GM18858 (cell line): ENCODE results near the gene GZMA.

ENCODE experiments used
- ATAC-seq: cut with Tn5 transposase; IDR thresholded peaks from one replicate; pipeline ENCODE4 v1.9.1; 2021; ENCODE audit not compliant: unreplicated experiment

The GZMA gene

DNA sequence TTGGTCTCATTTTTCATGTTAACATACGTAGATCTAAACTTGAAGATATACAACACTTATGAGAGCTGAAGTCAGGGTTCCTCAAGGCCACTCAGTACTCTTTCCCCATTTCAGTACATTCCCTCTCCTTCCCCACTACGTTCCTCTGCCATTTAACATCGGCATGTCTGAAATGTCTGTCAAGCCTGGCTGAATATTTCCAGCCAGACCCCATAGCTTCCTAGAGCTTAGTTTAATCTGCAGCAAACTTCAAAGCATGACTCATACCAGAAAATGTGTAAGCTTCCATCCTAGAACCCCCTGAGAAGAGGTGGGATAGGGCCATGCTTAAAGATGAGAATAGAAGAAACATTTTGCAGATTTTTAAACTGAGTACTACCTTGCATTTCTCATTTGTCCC lies 6.2 kb downstream of the GZMA start:
- no peak for ATAC-seq

DNA sequence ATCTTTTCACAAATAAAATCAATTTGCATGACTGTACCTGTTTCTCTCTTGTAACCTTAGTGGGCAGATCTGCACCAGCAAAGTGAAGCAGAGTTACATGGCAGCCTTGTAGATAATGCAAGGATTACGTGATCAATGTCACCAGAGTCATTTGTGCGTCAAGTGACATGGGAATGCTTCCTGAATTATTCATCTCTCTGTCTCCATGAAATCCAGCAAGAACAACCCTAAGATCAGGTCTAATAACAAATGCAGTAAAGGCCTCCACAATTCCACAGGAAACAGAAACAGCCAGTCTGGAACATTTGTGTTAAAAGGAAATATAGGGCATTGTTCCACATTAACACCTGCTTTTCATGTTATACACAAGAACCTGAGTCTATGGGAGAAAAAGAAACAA lies 7.8 kb downstream of the GZMA start:
- ATAC-seq, result no peak

DNA sequence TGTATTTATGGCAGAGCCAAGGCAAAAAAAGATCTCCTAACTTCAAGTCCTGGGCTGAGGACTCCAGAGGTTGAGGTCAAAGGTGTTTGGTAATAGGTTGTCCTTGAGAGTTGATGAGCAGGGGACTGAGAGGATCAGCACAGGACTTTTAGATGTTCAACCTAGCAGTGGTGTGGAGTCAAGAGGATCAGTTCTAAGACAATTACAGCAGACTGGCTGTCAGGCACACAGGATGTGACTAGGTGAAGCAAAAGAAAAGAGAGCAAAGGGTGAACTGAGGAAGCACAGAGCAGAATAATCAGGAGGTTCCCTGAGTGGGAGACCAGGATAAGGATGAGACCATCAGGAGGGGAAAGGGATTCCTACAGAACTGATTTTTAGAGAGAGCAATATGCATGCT lies 10.9 kb downstream of the GZMA start:
- no peak for ATAC-seq

DNA sequence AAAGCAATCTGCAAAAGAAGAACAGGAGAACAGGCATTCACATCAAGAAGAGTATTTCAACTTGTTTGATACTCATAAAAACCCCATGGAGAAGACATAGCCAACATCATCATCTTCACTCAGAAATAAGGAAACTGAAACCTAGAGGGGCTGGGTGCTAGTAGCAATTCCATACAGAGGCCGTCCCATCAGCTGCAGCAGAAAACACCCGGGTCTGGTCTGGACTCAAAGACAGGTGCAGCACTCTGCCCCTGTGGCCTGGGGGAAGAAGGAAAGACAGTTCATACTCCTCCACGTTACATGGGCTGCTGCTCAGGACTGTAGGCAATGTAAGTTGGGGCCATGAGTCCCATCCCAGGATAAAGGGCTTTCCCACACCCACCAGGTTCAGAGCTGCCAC lies 11.6 kb downstream of the GZMA start:
- no peak for ATAC-seq

DNA sequence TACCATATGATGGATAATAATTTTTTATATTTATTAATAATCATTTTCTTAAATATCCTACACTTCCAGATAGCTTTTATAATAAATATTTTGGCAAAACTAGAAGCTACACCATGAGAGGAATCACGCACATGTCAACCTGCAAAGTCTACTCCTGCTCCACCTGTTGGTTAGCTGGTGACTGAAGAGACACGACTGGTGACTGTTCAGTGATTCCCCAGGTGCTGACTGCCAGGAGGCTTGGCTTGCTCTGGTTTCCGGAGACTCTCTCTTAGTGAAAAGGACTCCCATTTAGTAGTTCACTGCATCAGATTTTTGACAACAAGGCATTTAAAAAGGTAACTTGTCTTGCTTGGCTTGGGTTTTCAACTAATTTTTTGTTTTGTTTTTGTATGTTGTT lies 20.9 kb downstream of the GZMA start:
- ATAC-seq, result no peak

DNA sequence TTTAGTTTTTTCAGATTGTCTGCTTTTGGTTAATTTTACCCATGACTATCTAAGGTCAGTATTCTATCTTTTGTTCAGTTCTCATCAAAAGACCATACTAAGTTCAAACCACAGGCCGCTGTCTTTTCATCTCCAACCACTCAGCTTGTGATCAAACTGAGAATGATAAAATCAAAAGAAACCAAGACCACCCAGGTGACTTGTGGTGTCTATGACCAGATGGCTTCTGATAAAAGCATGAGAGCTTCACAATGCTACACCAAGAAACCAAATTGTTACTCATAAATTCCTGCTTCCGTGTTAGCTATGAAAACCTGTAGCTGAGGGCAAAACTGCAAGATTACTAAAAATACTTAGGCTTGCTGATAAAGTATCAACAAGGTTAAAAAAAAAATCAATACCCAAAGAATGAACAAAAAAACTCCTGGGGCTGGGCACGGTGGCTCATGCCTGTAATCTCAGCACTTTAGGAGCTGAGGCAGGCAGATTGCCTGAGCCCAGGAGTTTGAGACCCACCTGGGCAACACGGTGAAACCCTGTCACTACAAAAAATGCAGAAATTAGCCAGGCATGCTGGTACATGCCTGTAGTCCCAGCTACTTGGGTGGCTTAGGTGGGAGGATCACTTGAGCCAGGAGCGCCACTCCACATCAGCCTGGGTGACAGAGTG lies 31.7 kb downstream of the GZMA start:
- no peak for ATAC-seq

DNA sequence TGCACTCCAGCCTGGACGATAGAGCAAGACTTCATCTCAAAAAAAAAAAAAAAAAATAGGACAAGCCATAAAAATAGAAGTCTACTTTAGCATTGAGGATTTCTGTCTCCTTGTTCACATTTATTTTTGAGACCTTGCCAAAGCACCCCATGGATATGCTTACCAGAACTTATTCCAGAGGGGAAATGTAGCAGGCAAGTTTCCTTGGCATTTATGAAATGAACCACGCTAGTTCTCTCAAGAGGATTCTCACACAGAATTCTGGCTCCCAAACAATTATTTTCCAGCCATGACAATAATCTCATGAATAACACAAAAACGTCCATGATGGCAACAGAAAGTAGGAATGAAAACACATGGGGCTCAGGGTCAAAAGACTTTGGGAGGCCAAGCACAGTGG lies 34.1 kb downstream of the GZMA start:
- no peak for ATAC-seq

DNA sequence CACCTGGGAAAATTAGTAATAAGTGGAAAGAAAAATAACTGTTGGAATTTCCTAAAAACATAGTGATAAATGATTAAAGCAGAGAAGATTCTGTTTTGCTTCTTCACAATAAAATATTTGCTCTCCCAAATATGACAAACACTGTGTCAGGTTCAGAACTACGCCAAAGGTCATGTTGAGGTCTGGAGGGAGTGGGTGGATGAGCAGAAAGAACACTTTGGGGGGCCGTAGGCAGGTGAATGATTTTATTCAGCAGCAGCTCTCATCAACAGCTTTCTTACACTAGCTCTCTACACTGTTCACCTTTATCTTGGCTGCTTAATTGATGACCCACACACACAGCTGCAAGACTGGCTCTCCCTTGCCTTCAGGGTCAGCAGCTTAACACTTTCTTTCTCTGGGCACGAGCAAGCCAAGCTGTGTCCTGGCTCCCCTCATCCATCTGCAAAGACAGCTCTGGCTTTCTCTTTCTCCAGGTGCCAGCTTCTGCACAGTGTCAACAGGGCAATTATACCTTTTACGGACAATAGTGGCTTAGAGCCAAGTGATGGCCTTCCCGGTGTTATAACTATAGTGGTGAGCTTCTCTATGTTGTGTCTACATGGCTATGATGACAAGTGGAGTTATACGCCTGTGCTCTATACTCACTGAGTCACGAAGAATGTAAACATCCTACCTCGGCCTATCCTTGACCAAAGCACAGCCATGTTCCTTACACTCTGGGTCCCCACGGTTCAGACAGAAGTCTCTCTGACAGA lies 38.6 kb downstream of the GZMA start:
- no peak for ATAC-seq

DNA sequence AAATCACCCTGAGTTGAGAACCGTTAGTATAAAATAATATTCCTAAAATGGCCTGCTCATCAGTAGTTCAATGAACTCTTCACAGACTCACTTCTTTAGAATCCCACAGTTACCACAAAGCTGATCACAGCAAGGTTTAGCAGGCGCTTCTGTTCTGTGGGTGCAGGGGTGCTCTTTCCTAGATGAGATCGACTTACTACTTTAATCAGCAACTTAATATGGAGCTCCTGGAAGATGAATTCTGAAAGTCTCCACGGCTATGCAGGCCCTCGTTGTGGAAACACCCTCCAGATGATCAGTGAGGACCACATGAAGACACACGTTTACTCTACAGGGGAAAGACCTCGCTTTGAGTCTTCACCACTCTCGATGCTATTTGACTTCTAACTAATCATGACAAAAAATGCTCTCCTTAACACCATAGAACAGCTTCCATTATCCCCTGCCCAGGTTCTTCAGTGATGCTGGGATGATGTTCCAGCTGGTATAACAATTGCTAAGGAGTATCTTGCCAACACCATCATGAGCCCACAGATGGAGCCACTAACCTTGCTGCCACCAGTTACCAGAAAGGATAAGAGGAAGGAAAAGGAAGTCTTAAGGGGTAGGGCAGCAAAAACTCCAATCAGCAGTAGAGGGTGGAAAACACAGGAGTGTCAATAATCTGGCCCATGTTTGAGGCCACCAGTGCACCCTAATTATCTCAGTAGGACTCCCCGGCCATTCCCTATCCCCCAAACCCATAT lies 39.7 kb downstream of the GZMA start:
- no peak for ATAC-seq

DNA sequence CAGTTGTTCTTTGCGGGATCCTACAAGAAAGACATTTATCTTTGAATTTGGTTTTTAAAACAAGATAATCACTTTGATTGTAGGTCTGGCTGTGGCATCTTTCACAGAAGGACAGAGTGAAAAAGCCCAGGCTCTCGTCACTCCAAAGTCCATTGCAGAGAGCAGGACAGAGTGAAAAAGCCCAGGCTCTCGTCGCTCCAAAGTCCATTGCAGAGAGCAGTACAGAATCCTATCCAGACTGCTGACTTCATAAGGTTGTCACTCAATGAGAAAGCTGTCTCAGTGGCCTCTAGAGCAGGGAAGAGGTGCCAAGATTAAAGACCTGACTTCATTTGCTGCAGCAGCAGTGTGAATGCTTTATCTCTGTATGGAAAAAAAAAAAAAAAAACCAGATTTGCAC lies 41.2 kb downstream of the GZMA start:
- ATAC-seq, result no peak

DNA sequence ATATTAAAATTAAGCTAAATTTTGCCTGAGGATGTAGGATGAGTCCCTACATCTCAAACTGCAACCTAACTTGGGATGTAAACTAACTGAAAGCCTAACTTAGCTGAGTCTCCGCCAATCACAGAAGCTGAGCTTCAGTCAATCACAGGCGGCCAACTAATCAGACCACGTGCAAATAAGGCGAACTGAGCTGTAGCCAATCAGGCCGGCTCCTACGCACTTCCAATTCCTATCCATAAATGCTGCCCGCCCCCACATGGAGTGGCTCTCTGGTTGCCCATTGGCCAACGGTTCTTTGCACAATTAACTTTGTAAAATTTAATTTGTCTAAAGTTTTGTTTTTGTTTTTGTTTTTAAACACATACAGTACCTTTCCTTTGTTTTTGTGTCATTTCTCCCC lies 43.6 kb downstream of the GZMA start:
- no peak for ATAC-seq

DNA sequence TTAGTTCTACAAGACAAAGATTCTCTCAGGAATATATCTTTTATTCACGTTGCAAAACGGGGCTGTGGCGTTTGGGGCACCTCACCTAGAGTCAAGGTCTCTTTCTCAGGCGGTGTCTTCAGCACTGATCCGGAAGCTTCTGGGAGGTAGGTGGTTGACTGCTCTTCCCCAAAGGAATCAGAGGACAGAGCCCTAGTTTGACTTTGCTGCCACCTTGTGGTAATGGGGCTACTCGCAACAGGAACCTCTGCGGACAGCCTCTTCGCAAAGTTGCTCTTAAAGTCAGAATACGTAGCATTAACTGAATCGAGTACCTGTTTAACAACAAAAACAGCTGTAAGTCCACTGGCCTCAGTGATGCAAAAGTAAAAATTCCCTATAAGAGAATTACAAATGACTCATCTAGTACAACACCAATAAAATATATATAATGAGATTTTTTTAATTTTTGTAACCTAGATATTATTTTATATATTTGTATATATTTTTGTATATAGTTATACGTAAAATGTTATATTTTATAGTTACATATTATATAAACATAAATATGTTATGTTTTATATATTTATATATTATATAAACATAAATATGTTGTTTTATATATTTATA lies 44.2 kb downstream of the GZMA start:
- peak; percentile 86 for ATAC-seq

DNA sequence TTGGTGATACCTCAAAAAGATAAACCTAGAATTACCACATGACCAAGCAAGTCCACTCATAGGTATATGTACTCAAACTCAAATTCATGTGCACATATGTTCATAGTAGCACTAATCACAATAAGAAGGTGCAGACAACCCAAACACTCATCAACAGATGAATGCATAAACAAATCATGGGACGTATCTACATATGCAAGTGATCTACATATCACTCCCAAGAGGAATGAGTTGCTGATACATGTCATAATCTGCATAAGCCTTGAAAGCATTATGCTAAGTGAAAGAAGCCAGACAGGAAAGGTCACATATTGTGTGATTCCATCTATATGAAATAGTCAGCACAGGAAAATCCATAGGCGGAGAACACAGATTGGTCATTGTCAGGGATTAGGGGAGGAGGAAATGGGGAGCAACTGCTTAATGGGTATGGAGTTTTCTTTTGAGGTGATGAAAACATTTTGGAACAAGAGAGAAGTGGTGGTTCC lies 46.9 kb downstream of the GZMA start:
- ATAC-seq, result no peak

DNA sequence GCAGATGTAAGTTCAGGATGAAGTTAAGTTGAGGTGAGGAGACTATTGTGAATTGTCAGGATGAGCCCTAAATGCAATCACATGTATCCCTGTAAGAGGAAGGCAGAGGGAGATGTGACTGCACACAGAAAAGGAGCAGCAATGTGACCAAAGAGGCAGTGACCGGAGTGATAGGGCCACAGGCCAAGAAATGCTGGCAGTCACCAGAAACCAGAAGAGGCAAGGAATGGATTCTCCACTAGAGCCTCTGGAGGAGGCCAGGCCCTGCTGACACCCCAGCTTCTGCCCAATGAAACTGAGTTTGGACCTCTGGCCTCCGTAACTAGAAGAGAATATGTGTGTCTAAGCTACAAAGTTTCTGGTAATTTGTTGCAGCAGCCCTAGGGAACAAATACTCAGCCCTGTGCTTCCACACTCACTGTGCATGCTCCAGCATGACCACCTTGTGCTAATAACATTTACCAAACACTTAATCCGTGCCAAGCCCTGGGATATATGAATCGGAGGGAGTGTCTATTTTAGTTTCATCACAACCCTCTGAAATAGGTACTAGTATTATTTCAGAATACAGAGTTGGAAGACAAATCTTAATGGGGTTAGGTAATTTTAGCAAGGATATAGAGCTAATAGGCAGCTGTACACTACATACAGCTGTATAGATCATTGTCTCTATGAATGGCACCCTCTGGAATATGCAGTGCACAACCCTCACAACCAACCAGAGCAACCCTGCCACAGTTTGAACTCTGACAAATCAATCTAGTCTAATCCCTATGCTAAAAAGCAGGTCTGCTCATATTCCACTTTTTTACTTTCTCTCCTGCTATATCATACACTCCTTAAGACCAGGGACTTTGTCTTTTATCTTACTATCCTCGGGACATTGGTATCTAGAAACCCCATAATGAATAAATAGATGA lies 49.7 kb downstream of the GZMA start:
- ATAC-seq, result no peak

DNA sequence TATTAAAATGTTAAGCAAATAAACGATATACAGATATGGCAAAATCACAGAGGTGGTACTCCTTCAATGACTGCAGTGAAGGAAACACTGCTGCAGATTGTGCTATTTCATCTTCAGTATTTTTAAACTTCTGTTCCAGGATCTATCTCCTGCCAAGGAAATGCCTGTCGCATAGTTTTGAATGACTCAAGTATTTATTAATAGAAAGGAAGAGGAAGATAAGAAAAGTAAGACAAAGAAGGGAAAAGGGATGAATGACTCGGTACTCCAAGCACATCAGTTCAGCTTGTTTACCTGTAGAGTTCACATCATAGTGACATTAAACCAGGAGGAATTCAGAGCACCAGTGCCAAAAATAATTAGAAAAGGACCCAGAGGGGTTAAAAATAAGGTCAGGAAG lies 52.4 kb downstream of the GZMA start:
- no peak for ATAC-seq
